ENCODE data around the gene RBP5.

DNA sequence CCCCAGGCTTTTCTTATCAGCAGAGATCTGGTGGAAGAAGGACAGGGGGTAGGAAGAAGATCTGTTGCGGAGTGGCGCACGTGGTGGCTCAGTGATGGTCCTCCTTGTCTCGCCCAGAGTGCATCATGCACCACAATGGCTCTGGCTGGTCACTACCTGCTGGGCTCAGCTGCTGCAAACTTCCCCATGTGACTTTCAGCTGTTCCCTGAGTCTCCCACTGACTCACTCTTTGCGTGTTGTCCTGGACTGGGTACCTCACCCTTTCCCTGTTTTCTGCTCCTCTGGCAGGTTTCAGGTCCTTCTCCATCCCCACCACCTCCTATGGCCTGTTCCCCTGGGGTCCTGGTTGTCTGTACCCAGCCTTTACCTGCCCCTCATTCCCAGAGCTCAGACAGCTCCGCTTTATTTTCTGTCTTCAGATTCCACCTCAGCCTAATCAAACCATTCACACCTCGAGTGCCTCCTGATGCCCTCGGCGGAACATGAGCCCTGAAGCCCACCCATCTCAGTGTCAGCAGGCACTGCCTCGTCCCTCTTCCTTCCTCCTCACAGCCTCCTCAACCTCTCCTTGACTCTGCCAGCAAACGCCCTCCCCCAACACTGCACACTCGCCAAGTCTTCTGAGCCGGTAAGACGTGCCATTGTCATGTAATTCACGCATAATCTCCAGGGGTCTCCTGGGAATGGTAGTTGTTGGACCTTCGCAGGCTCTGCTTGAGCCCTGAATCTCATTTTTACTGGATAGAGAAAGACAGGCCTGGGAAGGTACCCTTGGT lies 38.3 kb downstream of the RBP5 start:
- no peak for TF ChIP-seq CTCF (IDR thresholded peaks at IDR 0.05)
- no peak for TF ChIP-seq POLR2A (IDR thresholded peaks at IDR 0.05)

Data from thyroid gland (tissue), 4 donors.